Left lung (tissue), 10 donors: ENCODE data around the gene KSR1. TPM values are rescaled to one million over a fixed set of nuclear protein-coding genes. Genes with fewer than 3 reads are reported as not detected.

Source experiments
- ATAC-seq: fragments of 200-7000 bp; cut with Tn5 transposase; one replicate; pipeline ENCODE4 v1.9.1; 2020; ENCODE audit warnings: moderate library complexity
- DNase-seq, 4 donors: peaks; one replicate each; pipeline ENCODE4 v3.0.0-alpha.2; 2013 to 2020
- H3K27ac ChIP-seq, 2 donors: fragments of 200-600 bp; sonication (generic) in 1 of 2; one replicate each; pipeline versions ENCODE4 v1.5.0 to v1.8.0; 2020 to 2021
- H3K27me3 ChIP-seq, 2 donors: fragments of 200-600 bp; sonication (generic) in 1 of 2; one replicate each; pipeline versions ENCODE4 v1.5.0 to v1.8.0; 2020 to 2021
- H3K36me3 ChIP-seq, 2 donors: fragments of 200-600 bp; sonication (generic) in 1 of 2; one replicate each; pipeline versions ENCODE4 v1.5.0 to v1.8.0; 2020 to 2021
- H3K4me1 ChIP-seq, 2 donors: fragments of 200-600 bp; one replicate each; pipeline ENCODE4 v1.8.0; 2021
- H3K4me3 ChIP-seq, 2 donors: fragments of 200-600 bp; sonication (generic) in 1 of 2; one replicate each; pipeline versions ENCODE4 v1.5.0 to v1.8.0; 2020 to 2021; ENCODE audit warnings: mild to moderate bottlenecking in 1 of 2
- H3K9me3 ChIP-seq, 2 donors: fragments of 200-600 bp; sonication (generic) in 1 of 2; one replicate each; pipeline versions ENCODE4 v1.5.0 to v1.8.0; 2020 to 2021
- intact Hi-C, 2 donors: fragments of 100-400 bp; cut with DNase I; formaldehyde crosslinking; loops; one replicate each; pipeline versions ENCODE4 v1.11.2 to v1.14.2; 2022
- polyA plus RNA-seq, 6 donors: library from polyadenylated mRNA; unstranded; fragments of 120-200 nt; gene quantifications; one replicate each; pipeline ENCODE4 v1.2.1, GENCODE V29; 2013; ENCODE audit not compliant: insufficient read length in 6 of 6
- total RNA-seq, 2 donors: library from RNA; stranded (reverse); fragmentation: NEBNext Ultra II Directional; extraction: Animal tissue kit (Norgen Biotek cat#: 25700); gene quantifications; one replicate each; pipeline ENCODE4 v1.2.1, GENCODE V29; 2021
- TF ChIP-seq, protein P1 (sequence below), 2 donors: fragments of 200-600 bp; sonication (generic) in 1 of 2; IDR thresholded peaks; one replicate each; pipeline versions ENCODE4 v1.5.0 to v1.8.0; 2021; ENCODE audit warnings: antibody characterized with exemption in 2 of 2
- donor health status: DM: no; HTN: yes; CAD: no.
- donor health status: DM: no; HTN: no; CAD: no.

Gene KSR1
- total and polyA plus RNA-seq, 8 donors = 35.0 to 70.0 (median 62.5) TPM

DNA sequence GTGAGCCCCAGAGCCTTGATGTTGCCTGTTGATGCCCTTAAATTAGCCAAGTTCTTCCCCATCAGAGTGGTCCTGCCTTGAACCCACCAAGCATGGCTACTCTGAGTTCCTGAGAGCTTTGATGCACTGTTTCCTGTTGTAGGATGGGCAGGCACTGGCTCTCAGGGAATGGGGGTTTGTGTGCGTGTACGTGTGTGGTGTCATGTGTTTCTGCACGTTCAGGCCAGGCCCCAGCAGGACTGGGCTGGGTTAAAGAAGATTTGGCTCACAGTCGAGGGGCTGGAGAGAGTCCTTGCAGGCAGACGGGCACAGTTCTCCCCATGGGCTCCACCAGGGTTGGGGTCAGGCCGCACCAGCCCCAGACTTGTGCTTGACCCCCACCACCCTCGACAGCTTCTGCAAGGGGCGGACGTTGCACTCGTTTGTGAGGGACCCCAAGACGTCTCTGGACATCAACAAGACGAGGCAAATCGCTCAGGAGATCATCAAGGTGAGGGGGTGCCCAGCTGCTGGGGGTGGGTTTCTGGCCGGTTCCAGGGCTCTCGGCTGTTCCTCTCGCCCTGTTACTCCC, 151.4 kb downstream of the KSR1 start:
- Histone ChIP-seq H3K27ac (no peak overlapping the region), H3K4me3 (no peak overlapping the region), H3K9me3 (no peaks in the 10 kb centered on the region), H3K36me3 (peaks cover 0 to 91% of the 10 kb centered on the region in 2 donors), H3K4me1 (peaks cover 0 to 3% of the 10 kb centered on the region in 2 donors), H3K27me3 (no peaks in the 10 kb centered on the region)
- peak in 1 of 4 donors; percentile 61 for DNase-seq
- intact Hi-C loops = no loop called here
- TF ChIP-seq, protein P1, sequence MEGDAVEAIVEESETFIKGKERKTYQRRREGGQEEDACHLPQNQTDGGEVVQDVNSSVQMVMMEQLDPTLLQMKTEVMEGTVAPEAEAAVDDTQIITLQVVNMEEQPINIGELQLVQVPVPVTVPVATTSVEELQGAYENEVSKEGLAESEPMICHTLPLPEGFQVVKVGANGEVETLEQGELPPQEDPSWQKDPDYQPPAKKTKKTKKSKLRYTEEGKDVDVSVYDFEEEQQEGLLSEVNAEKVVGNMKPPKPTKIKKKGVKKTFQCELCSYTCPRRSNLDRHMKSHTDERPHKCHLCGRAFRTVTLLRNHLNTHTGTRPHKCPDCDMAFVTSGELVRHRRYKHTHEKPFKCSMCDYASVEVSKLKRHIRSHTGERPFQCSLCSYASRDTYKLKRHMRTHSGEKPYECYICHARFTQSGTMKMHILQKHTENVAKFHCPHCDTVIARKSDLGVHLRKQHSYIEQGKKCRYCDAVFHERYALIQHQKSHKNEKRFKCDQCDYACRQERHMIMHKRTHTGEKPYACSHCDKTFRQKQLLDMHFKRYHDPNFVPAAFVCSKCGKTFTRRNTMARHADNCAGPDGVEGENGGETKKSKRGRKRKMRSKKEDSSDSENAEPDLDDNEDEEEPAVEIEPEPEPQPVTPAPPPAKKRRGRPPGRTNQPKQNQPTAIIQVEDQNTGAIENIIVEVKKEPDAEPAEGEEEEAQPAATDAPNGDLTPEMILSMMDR (IDR thresholded peaks at IDR 0.05) = no peak
- no peak for ATAC-seq

DNA sequence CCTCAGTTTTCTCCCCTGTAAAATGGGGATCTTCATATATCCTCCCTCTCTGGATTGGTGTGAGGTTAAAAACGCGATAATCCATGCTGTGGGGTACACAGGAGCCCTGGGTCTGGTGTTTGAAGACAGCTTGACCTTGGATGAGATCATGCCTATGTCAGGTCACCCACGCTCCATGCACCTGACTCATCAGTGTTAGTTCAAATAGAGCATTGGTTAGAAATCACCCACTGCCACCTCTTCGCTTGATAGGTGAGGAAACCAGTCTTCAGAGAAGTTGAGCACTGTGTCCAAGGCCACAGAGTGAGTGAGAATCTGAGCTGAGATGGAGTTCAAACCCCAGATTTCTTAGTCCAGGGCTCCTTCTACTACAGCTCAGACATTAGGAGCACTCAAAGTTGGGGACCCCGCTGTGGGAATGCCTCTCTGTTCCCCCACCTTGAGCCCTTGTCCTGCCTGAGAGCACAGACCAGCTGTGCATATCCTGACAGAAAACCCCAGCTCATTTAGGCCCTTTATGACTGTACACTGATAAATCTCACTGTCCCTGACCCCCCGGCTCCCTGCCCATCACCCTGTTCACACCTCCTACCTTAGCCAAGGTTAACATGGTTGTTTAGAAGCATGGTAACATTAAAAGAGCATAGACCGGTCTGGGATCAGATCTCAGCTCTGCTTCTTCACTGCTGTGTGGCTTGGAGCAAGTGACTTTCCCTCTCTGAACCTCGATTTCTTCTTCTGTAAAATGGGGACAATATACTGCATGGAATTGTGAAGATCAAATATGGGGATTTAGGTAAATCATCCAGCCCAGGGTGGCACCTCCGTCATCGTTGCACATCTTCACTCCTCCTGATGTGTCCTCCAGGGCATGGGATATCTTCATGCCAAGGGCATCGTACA, 152.3 kb downstream of the KSR1 start:
- peaks cover 0 to 3% of the 10 kb centered on the region in 2 donors for H3K4me1 ChIP-seq
- no peaks in the 10 kb centered on the region for H3K9me3 ChIP-seq
- H3K4me3 ChIP-seq = no peak overlapping the region
- H3K36me3 ChIP-seq = peaks cover 0 to 99% of the 10 kb centered on the region in 2 donors
- H3K27ac ChIP-seq = no peak overlapping the region
- DNase-seq (peak in 1 of 4 donors; percentile 6), ATAC-seq (no peak)
- TF ChIP-seq, protein P1 (IDR thresholded peaks at IDR 0.05) = no peak
- intact Hi-C loops = no loop called here
- H3K27me3 ChIP-seq = no peaks in the 10 kb centered on the region

DNA sequence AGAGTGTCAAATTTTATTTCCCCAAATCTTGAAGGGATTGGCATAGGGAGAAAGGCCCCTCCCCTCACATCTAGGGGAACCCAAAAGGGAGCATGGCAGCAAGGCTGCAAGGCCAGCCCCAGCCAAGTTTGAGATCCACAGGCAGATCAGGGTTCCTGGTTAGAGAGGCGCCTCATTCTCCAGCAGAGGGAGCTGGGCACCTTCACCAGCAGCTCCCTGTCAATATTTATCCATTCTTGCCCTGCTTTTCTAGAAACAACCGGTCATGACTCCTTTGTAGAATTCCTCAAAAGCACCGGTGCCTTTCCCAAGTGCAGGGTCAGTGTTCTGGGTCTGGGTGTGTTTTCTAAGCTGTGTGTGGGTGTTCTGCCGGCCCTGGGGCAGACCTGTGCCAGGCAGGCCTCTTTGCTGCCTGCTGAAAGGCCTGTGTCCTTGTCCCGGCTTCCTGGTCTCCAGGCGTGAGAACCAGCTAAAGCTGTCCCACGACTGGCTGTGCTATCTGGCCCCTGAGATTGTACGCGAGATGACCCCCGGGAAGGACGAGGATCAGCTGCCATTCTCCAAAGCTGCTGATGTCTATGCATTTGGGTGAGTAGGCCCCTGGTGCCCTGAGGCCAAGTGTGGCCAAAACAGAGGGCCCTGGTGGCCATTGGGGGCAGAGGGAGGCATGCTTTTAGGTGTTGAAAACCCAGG, 153.5 kb downstream of the KSR1 start:
- DNase-seq (peak in 2 of 4 donors; percentile 37 to 45), ATAC-seq (peak; percentile 60)
- Histone ChIP-seq H3K4me1 (peaks cover 0 to 3% of the 10 kb centered on the region in 2 donors), H3K36me3 (peaks cover 0 to 99% of the 10 kb centered on the region in 2 donors), H3K4me3 (no peak overlapping the region), H3K27me3 (no peaks in the 10 kb centered on the region), H3K9me3 (no peaks in the 10 kb centered on the region), H3K27ac (no peak overlapping the region)
- intact Hi-C loops = no loop called here
- TF ChIP-seq, protein P1 (IDR thresholded peaks at IDR 0.05) = peak in 1 of 2 donors; percentile 27

DNA sequence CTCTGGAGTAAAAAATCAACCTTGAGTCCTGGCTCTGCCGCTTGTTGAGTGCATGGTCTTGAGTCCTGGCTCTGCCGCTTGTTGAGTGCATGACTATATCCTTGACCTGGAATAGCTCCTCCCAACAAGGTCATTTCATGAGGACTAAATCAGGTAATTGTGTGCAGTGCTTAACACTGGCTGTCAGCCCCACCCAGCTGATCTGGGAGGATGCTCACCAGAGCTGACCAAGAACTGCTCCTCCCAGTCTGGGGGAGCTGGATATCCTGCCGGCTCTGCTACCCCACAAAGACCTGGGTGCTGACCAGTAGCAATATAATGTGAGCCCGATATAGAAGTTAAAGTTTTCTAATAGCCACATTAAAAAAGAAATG, 154.0 kb downstream of the KSR1 start:
- Histone ChIP-seq H3K36me3 (peaks cover 0 to 99% of the 10 kb centered on the region in 2 donors), H3K4me3 (no peak overlapping the region), H3K27ac (no peak overlapping the region), H3K27me3 (no peaks in the 10 kb centered on the region), H3K9me3 (no peaks in the 10 kb centered on the region), H3K4me1 (peaks cover 0 to 3% of the 10 kb centered on the region in 2 donors)
- intact Hi-C loops = no loop called here
- TF ChIP-seq, protein P1 (IDR thresholded peaks at IDR 0.05) = no peak
- no peak for ATAC-seq
- peak in 1 of 4 donors; percentile 6 for DNase-seq
